Peyer's patch (tissue), 4 donors: ENCODE measurements around the gene APOBEC3G.

ENCODE experiments used
- CTCF ChIP-seq, 6 experiments: fragments of 450-650 bp in 4 of 6; fragments of 200-600 bp in 2 of 6; sonication (generic) in 1 of 6; IDR thresholded peaks; one replicate each; pipeline ENCODE4 v1.5.1; 2017 to 2019; ENCODE audit warnings: antibody characterized with exemption in 6 of 6, mild to moderate bottlenecking in 3 of 6, moderate library complexity in 1 of 6
- POLR2A ChIP-seq, 2 donors: fragments of 450-650 bp; IDR thresholded peaks; one replicate each; pipeline ENCODE4 v1.5.1; 2017; ENCODE audit warnings: antibody characterized with exemption in 2 of 2, mild to moderate bottlenecking in 2 of 2, moderate library complexity in 2 of 2

- TF ChIP-seq CTCF (IDR thresholded peaks at IDR 0.05) (no peak), POLR2A (IDR thresholded peaks at IDR 0.05) (no peak)
These were observed 48.5 kb downstream of the APOBEC3G start for GRCh38 chr22:39125622-39126021.
